Stomach (tissue), 9 donors: ENCODE measurements around the gene CMIP. TPM values are rescaled to one million over a fixed set of nuclear protein-coding genes. Genes with fewer than 3 reads are reported as not detected.
"Not testable (repeated sequence)": the region's sequence is repeated elsewhere in the genome, so short reads cannot be mapped to it uniquely, and the experiment has no call there.

Experiments
- DNase-seq, 2 donors: peaks; one replicate each; pipeline versions ENCODE4 v3.0.0 to v3.0.0-alpha.2; 2013 to 2019
- H3K27ac ChIP-seq, 5 donors: fragments of 200-600 bp in 4 of 5; sonication (generic) in 4 of 5; one replicate each; pipeline ENCODE4 v1.5.1; 2013 to 2019; ENCODE audit warnings: mild to moderate bottlenecking in 1 of 5, moderate library complexity in 1 of 5
- H3K27me3 ChIP-seq, 3 donors: fragments of 200-600 bp; sonication (generic); one replicate each; pipeline ENCODE4 v1.5.1; 2017 to 2019; ENCODE audit warnings: mixed run types in 1 of 3
- H3K36me3 ChIP-seq, 4 donors: fragments of 200-600 bp; sonication (generic); 1 replicate in 3 of 4; 2 replicates in 1 of 4; pipeline ENCODE4 v1.5.1; 2016 to 2019
- H3K4me1 ChIP-seq, 4 donors: fragments of 200-600 bp; sonication (generic); one replicate each; pipeline ENCODE4 v1.5.1; 2016 to 2019
- H3K4me3 ChIP-seq, 4 donors: fragments of 200-600 bp; sonication (generic) in 3 of 4; one replicate each; pipeline ENCODE4 v1.5.1; 2016 to 2019; ENCODE audit warnings: mild to moderate bottlenecking in 1 of 4
- H3K9me3 ChIP-seq, 4 donors: fragments of 200-600 bp; sonication (generic); one replicate each; pipeline ENCODE4 v1.5.1; 2016 to 2019
- CTCF ChIP-seq, 7 experiments: fragments of 450-650 bp in 4 of 7; fragments of 200-600 bp in 3 of 7; sonication (generic) in 3 of 7; IDR thresholded peaks; one replicate each; pipeline ENCODE4 v1.5.1; 2016 to 2019; ENCODE audit warnings: antibody characterized with exemption in 7 of 7, control low read depth in 2 of 7, mild to moderate bottlenecking in 1 of 7
- EP300 ChIP-seq: sonication (generic); formaldehyde crosslinking; IDR thresholded peaks from one replicate; pipeline ENCODE4 v1.6.1; 2017; ENCODE audit warnings: antibody characterized with exemption
- POLR2A ChIP-seq, 4 donors: fragments of 450-650 bp; IDR thresholded peaks; one replicate each; pipeline ENCODE4 v1.6.1; 2016; ENCODE audit warnings: antibody characterized with exemption in 4 of 4, control low read depth in 2 of 4, mild to moderate bottlenecking in 1 of 4, moderate library complexity in 1 of 4
- POLR2AphosphoS5 ChIP-seq, 3 donors: sonication (generic); formaldehyde crosslinking; IDR thresholded peaks; one replicate each; pipeline ENCODE4 v1.6.1; 2016; ENCODE audit warnings: antibody characterized with exemption in 3 of 3
- WGBS, 5 donors: extraction: QIAGEN DNeasy Blood & Tissue Kit in 3 of 5; methylation state at CpG; one replicate each; pipeline versions ENCODE4 v1.1.5 to v1.1.7; 2013 to 2018; 5-methylcytosine and 5-hydroxymethylcytosine counted together
- intact Hi-C: fragments of 100-400 bp; cut with DNase I; formaldehyde crosslinking; loops from one replicate; pipeline ENCODE4 v1.15.1; 2023; ENCODE audit warnings: low total_unique reads
- polyA plus RNA-seq, 3 donors: library from polyadenylated mRNA; stranded (reverse); fragments of 200-250 nt; gene quantifications; one replicate each; pipeline ENCODE4 v1.2.3, GENCODE V29; 2013
- total RNA-seq, 5 donors: library from RNA; depleted of rRNA; stranded (reverse); fragments of >200 nt; gene quantifications; one replicate each; pipeline versions ENCODE4 v1.1.0 to v1.2.3, GENCODE V29; 2014 to 2016
- donor health status: healthy with polysubstance abuse.
- donor health status: Bipolar disorder and iron deficiency.
- donor health status: healthy.

Gene CMIP
- total and polyA plus RNA-seq, 8 donors: 11.1 to 71.0 (median 31.2) TPM

GRCh38 chr16:81399909-81400308, 44.7 kb upstream of the CMIP start:
- WGBS, 5 donors: 93 to 100% (median 96%) methylated on average over 1 of the region's 1 CpG
- H3K27me3 ChIP-seq: no peaks in the 10 kb centered on the region
- intact Hi-C loops: loop anchor here (10.0 kb wide), 2 partner anchors 225 to 325 kb away; no protein-coding TSS in a partner anchor
- H3K36me3 ChIP-seq: no peaks in the 10 kb centered on the region
- peaks cover 0 to 13% (median 10%) of the 10 kb centered on the region in 4 donors for H3K9me3 ChIP-seq
- H3K27ac ChIP-seq: no peak overlapping the region
- peaks cover 15 to 33% (median 18%) of the 10 kb centered on the region in 4 donors for H3K4me1 ChIP-seq
- no peak overlapping the region for H3K4me3 ChIP-seq
- TF ChIP-seq POLR2AphosphoS5 (IDR thresholded peaks at IDR 0.05) (no peak), EP300 (no peak), CTCF (IDR thresholded peaks at IDR 0.05) (no peak), POLR2A (IDR thresholded peaks at IDR 0.05) (no peak)
- no peak for DNase-seq

- intact Hi-C loops: loop anchor here (10.0 kb wide), 2 partner anchors 224 to 324 kb away; no protein-coding TSS in a partner anchor
- H3K9me3 ChIP-seq: peaks cover 0 to 13% (median 10%) of the 10 kb centered on the region in 4 donors
- WGBS, 5 donors: 51 to 77% (median 63%) methylated on average over 18 to 19 of the region's 19 CpGs
- no peaks in the 10 kb centered on the region for H3K27me3 ChIP-seq
- TF ChIP-seq EP300 (no peak), CTCF (IDR thresholded peaks at IDR 0.05) (no peak), POLR2AphosphoS5 (IDR thresholded peaks at IDR 0.05) (no peak), POLR2A (IDR thresholded peaks at IDR 0.05) (no peak)
- peak overlapping the region in 1 of 5 donors; percentile 21 for H3K27ac ChIP-seq
- DNase-seq: peak in 1 of 2 donors; percentile 30
- H3K4me3 ChIP-seq: no peak overlapping the region
- H3K36me3 ChIP-seq: no peaks in the 10 kb centered on the region
- peaks cover 8 to 22% (median 10%) of the 10 kb centered on the region in 4 donors for H3K4me1 ChIP-seq
Observed at GRCh38 chr16:81401035-81401950, 43.3 kb upstream of the CMIP start.

GRCh38 chr16:81403208-81403600, 41.4 kb upstream of the CMIP start:
- Histone ChIP-seq H3K27me3 (no peaks in the 10 kb centered on the region), H3K4me1 (peaks cover 8 to 19% (median 12%) of the 10 kb centered on the region in 4 donors), H3K4me3 (peak overlapping the region in 1 of 4 donors; percentile 33), H3K36me3 (no peaks in the 10 kb centered on the region), H3K27ac (no peak overlapping the region), H3K9me3 (peaks cover 0 to 13% (median 10%) of the 10 kb centered on the region in 4 donors)
- WGBS, 5 donors: 18 to 25% (median 24%) methylated on average over 5 of the region's 5 CpGs
- TF ChIP-seq CTCF (IDR thresholded peaks at IDR 0.05) (no peak), POLR2A (IDR thresholded peaks at IDR 0.05) (no peak), POLR2AphosphoS5 (IDR thresholded peaks at IDR 0.05) (no peak), EP300 (no peak)
- intact Hi-C loops: loop anchor here (10.0 kb wide), 2 partner anchors 222 to 322 kb away; no protein-coding TSS in a partner anchor
- DNase-seq: no peak

- Histone ChIP-seq H3K4me3 (peak overlapping the region; percentile 23 to 33 (median 25)), H3K27ac (no peak overlapping the region), H3K36me3 (no peaks in the 10 kb centered on the region), H3K9me3 (peaks cover 0 to 13% (median 10%) of the 10 kb centered on the region in 4 donors), H3K27me3 (no peaks in the 10 kb centered on the region), H3K4me1 (peaks cover 8 to 19% (median 12%) of the 10 kb centered on the region in 4 donors)
- intact Hi-C loops: loop anchor here (10.0 kb wide), 2 partner anchors 221 to 321 kb away; no protein-coding TSS in a partner anchor
- TF ChIP-seq CTCF (IDR thresholded peaks at IDR 0.05): peak in 6 of 7 experiments; percentile 36 to 97 (median 94)
- TF ChIP-seq POLR2AphosphoS5 (IDR thresholded peaks at IDR 0.05): peak in 1 of 3 donors; percentile 78
- TF ChIP-seq POLR2A (IDR thresholded peaks at IDR 0.05): no peak
- TF ChIP-seq EP300: no peak
- peak; percentile 93 to 94 for DNase-seq
- WGBS, 5 donors: 22 to 27% (median 25%) methylated on average over 25 to 37 of the region's 37 CpGs
Observed at GRCh38 chr16:81403601-81404391, 40.8 kb upstream of the CMIP start.

- H3K36me3 ChIP-seq, H3K27me3 ChIP-seq, H3K4me3 ChIP-seq, H3K9me3 ChIP-seq, DNase-seq: not testable (repeated sequence)
- peak overlapping the region in 2 of 5 donors; percentile 53 to 65 for H3K27ac ChIP-seq
- peaks cover 8 to 19% (median 12%) of the 10 kb centered on the region in 4 donors for H3K4me1 ChIP-seq
- WGBS, 5 donors: 75 to 98% (median 93%) methylated on average over 2 of the region's 2 CpGs
- intact Hi-C loops: loop anchor here (10.0 kb wide), 2 partner anchors 220 to 320 kb away; no protein-coding TSS in a partner anchor
Observed at GRCh38 chr16:81405002-81405401, 39.6 kb upstream of the CMIP start.
